CD4-positive, alpha-beta T cell (primary cell): ENCODE measurements around the gene DNM1L. TPM values are rescaled to one million over a fixed set of nuclear protein-coding genes. Genes with fewer than 3 reads are reported as not detected.

ENCODE experiments used
- ATAC-seq: fragments of 200-7000 bp; cut with Tn5 transposase; one replicate; pipeline ENCODE4 v1.10.0; 2022; ENCODE audit warnings: mild to moderate bottlenecking; ENCODE audit not compliant: poor library complexity
- CTCF ChIA-PET: fragments of 350-600 bp; sonication (Branson Sonifier 250); formaldehyde crosslinking; loops from one replicate; lab custom pipeline; 2021; ENCODE audit warnings: antibody characterized with exemption, inconsistent platforms; lab: Charles Lee
- POLR2A ChIA-PET: fragments of 350-600 bp; sonication (Branson Sonifier 250); formaldehyde crosslinking; loops from one replicate; lab custom pipeline; 2021; ENCODE audit warnings: antibody characterized with exemption, inconsistent platforms; lab: Charles Lee
- DNase-seq, 14 experiments: peaks; one replicate each; pipeline ENCODE4 v3.0.0-alpha.2; 2013 to 2020; ENCODE audit warnings: mixed read lengths in 2 of 14
- H3K27ac ChIP-seq, 2 donors: one replicate each; pipeline versions ENCODE4 v1.5.1 to v1.7.0; 2013; ENCODE audit warnings: low read length in 2 of 2, low read depth in 1 of 2, mild to moderate bottlenecking in 1 of 2
- H3K27me3 ChIP-seq, 2 experiments: 1 replicate in 1 of 2; 2 replicates in 1 of 2; pipeline versions ENCODE4 v1.6.1 to v1.7.0; 2013; ENCODE audit warnings: low read length in 2 of 2, control low read depth in 1 of 2, mild to moderate bottlenecking in 1 of 2, moderate library complexity in 1 of 2; ENCODE audit not compliant: insufficient read depth in 2 of 2, control insufficient read depth in 1 of 2
- H3K36me3 ChIP-seq: one replicate; pipeline ENCODE4 v1.6.1; 2013; ENCODE audit warnings: low read length, control low read depth; ENCODE audit not compliant: insufficient read depth
- H3K4me1 ChIP-seq: one replicate; pipeline ENCODE4 v1.6.1; 2013; ENCODE audit warnings: low read length, control low read depth; ENCODE audit not compliant: insufficient read depth
- H3K4me3 ChIP-seq: one replicate; pipeline ENCODE4 v1.5.1; 2013; ENCODE audit warnings: mild to moderate bottlenecking, low read length, moderate library complexity
- H3K9me3 ChIP-seq, 2 experiments: 1 replicate in 1 of 2; 2 replicates in 1 of 2; pipeline versions ENCODE4 v1.6.1 to v1.7.0; 2013; ENCODE audit warnings: low read length in 2 of 2, mild to moderate bottlenecking in 2 of 2, control low read depth in 1 of 2, moderate library complexity in 1 of 2; ENCODE audit not compliant: control insufficient read depth in 1 of 2, insufficient read depth in 1 of 2
- H3K27ac Mint-ChIP-seq: one replicate; pipeline ENCODE4 v1.8.0; 2020; ENCODE audit warnings: mixed read lengths
- H3K27me3 Mint-ChIP-seq: one replicate; pipeline ENCODE4 v1.8.0; 2021; ENCODE audit warnings: mixed read lengths
- H3K36me3 Mint-ChIP-seq: one replicate; pipeline ENCODE4 v1.8.0; 2021; ENCODE audit warnings: low read depth, mixed read lengths
- H3K4me1 Mint-ChIP-seq: one replicate; pipeline ENCODE4 v1.8.0; 2021; ENCODE audit warnings: low read depth, mixed read lengths
- H3K4me3 Mint-ChIP-seq: one replicate; pipeline ENCODE4 v1.8.0; 2020; ENCODE audit warnings: mild to moderate bottlenecking, mixed read lengths
- H3K9me3 Mint-ChIP-seq: one replicate; pipeline ENCODE4 v1.8.0; 2020; ENCODE audit warnings: mixed read lengths
- intact Hi-C, 2 experiments: fragments of 100-400 bp; cut with DNase I in 1 of 2; cut with micrococcal nuclease in 1 of 2; formaldehyde crosslinking; loops; one replicate each; pipeline versions ENCODE4 v1.15.1 to v1.9.0; 2023 to 2025; cut with DNase I, micrococcal nuclease
- total RNA-seq, 174 experiments: library from RNA in 2 of 174; stranded (reverse) in 2 of 174; gene quantifications; one replicate each; pipeline ENCODE4 v1.2.3 and lab custom pipeline; 2021 to 2026
- TF ChIP-seq, protein P1 (sequence below): fragments of 200-600 bp; IDR thresholded peaks from one replicate; pipeline ENCODE4 v1.8.0; 2022; ENCODE audit warnings: antibody characterized with exemption, mild to moderate bottlenecking

The DNM1L gene
- total RNA-seq, 2 experiments from 2014 or later, result 70.9 to 74.6 TPM

DNA sequence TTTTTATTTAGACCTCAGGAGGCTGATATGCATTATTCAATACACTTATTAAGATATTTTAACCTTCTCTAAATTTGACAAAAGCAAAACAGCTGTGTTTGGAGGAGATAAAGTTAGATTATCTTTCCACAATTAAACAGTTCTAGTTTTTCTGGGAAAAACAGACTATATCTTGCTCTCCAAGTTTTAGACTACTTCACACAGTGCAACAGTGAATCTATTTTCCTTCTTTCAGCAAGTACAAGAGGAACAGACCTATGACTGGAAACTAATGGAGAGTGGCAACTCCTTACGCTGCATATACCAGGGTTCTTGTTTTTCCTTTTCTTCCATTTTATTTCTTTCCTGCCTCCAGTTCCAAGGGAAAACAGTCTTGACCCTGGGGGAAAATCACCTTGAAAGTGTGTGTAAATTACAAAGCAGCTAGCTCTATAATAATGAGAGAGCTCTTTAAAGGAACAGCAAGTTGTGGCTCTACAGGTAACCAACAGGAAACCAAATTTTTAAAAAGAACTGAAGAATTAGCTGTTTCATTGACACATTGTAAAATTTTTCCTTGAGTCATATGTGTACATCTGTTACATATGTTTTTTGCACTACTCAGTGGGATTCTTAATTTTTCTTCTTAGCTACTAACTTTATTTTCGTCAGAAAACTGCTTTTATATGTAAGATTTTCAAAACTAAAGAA lies 27.4 kb downstream of the DNM1L start:
- Histone ChIP-seq H3K4me3 (no peak overlapping the region), H3K36me3 (peaks cover 25% of the 10 kb centered on the region), H3K27me3 (no peaks in the 10 kb centered on the region), H3K27ac (no peak overlapping the region), H3K4me1 (no peaks in the 10 kb centered on the region), H3K9me3 (no peaks in the 10 kb centered on the region)
- intact Hi-C loops, result no loop called here
- ATAC-seq (no peak), DNase-seq (no peak)
- H3K36me3 Mint-ChIP-seq, result peaks cover 57% of the 10 kb centered on the region
- no peak overlapping the region for H3K4me3 Mint-ChIP-seq
- H3K27me3 Mint-ChIP-seq, result no peaks in the 10 kb centered on the region
- H3K27ac Mint-ChIP-seq, result peak overlapping the region; percentile 27
- H3K4me1 Mint-ChIP-seq, result peaks cover 3% of the 10 kb centered on the region
- TF ChIP-seq, protein P1, sequence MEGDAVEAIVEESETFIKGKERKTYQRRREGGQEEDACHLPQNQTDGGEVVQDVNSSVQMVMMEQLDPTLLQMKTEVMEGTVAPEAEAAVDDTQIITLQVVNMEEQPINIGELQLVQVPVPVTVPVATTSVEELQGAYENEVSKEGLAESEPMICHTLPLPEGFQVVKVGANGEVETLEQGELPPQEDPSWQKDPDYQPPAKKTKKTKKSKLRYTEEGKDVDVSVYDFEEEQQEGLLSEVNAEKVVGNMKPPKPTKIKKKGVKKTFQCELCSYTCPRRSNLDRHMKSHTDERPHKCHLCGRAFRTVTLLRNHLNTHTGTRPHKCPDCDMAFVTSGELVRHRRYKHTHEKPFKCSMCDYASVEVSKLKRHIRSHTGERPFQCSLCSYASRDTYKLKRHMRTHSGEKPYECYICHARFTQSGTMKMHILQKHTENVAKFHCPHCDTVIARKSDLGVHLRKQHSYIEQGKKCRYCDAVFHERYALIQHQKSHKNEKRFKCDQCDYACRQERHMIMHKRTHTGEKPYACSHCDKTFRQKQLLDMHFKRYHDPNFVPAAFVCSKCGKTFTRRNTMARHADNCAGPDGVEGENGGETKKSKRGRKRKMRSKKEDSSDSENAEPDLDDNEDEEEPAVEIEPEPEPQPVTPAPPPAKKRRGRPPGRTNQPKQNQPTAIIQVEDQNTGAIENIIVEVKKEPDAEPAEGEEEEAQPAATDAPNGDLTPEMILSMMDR, result no peak
- POLR2A ChIA-PET, result interaction anchor here (0.6 kb wide), 1 partner anchor 812 kb away, joined by 3 read pairs; no protein-coding TSS in a partner anchor
- CTCF ChIA-PET, result no interaction called here
- H3K9me3 Mint-ChIP-seq, result no peaks in the 10 kb centered on the region

DNA sequence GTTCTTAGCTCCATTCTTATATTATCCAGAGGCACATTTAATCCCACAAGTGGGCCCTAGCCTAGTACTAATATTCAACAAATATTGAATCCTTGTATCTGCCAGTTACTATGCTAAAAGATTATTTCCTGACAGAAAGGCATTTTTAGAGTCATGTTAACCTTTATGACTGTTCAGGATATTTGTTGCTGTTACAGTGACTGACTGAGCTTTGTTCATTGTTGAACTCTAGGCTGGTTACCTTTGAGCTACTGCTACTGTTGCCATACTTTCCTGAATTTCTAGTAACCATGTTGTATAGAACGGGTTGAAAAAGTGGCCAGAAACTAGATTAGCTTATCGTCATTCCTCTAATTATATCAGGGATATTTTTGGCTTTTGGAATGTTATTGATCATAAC lies 29.8 kb downstream of the DNM1L start:
- Histone ChIP-seq H3K27ac (no peak overlapping the region), H3K9me3 (no peaks in the 10 kb centered on the region), H3K4me1 (no peaks in the 10 kb centered on the region), H3K4me3 (no peak overlapping the region), H3K27me3 (no peaks in the 10 kb centered on the region), H3K36me3 (peaks cover 35% of the 10 kb centered on the region)
- intact Hi-C loops, result no loop called here
- ChIA-PET POLR2A (no interaction called here), CTCF (interaction anchor here (1.0 to 1.7 kb wide), 2 partner anchors 10 to 23 kb away, joined by 3 to 4 read pairs; no protein-coding TSS in a partner anchor)
- ATAC-seq, result no peak
- DNase-seq, result no peak
- H3K36me3 Mint-ChIP-seq, result peaks cover 59% of the 10 kb centered on the region
- no peaks in the 10 kb centered on the region for H3K9me3 Mint-ChIP-seq
- H3K4me3 Mint-ChIP-seq, result no peak overlapping the region
- TF ChIP-seq, protein P1, result no peak
- peaks cover 3% of the 10 kb centered on the region for H3K4me1 Mint-ChIP-seq
- no peak overlapping the region for H3K27ac Mint-ChIP-seq
- no peaks in the 10 kb centered on the region for H3K27me3 Mint-ChIP-seq

DNA sequence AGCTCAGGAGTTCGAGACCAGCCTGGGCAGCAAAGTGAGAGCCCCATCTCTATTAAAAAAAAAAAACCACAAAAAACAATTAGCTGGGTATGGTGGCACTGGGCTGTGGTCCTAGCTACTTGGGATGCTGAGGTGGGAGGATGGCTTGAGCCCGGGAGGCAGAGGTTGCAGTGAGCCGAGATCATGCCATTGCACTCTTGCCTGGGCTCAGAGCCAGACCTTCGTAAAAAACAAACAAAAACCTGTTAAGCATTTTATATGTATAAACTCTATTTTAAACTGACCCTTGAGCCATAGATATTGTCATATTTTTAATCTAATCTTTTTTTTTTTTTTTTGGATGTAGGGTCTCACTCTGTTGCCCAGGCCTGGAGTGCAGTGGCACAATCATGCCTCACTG lies 35.7 kb downstream of the DNM1L start:
- Histone ChIP-seq H3K9me3 (no peaks in the 10 kb centered on the region), H3K27me3 (no peaks in the 10 kb centered on the region), H3K4me1 (no peaks in the 10 kb centered on the region), H3K36me3 (peaks cover 31% of the 10 kb centered on the region), H3K27ac (no peak overlapping the region), H3K4me3 (no peak overlapping the region)
- Mint-ChIP-seq H3K9me3 (no peaks in the 10 kb centered on the region), H3K4me3 (no peak overlapping the region), H3K27me3 (no peaks in the 10 kb centered on the region), H3K4me1 (no peaks in the 10 kb centered on the region), H3K27ac (no peak overlapping the region), H3K36me3 (peaks cover 45% of the 10 kb centered on the region)
- DNase-seq (no peak), ATAC-seq (no peak)
- ChIA-PET POLR2A (no interaction called here), CTCF (no interaction called here)
- TF ChIP-seq, protein P1, result no peak
- intact Hi-C loops, result no loop called here
